Suprapubic skin (tissue), 3 donors: Measurements from ENCODE around the gene SBSN.

Source experiments
- POLR2A ChIP-seq, 2 donors: fragments of 450-650 bp; IDR thresholded peaks; one replicate each; pipeline ENCODE4 v1.6.1; 2017; ENCODE audit warnings: antibody characterized with exemption in 2 of 2, mild to moderate bottlenecking in 2 of 2, moderate library complexity in 2 of 2
- TF ChIP-seq, protein P1 (sequence below), 2 donors: fragments of 200-600 bp in 1 of 2; fragments of 450-650 bp in 1 of 2; sonication (generic) in 1 of 2; IDR thresholded peaks; one replicate each; pipeline ENCODE4 v1.5.1; 2016 to 2019; ENCODE audit warnings: antibody characterized with exemption in 2 of 2, mild to moderate bottlenecking in 1 of 2, moderate library complexity in 1 of 2

DNA sequence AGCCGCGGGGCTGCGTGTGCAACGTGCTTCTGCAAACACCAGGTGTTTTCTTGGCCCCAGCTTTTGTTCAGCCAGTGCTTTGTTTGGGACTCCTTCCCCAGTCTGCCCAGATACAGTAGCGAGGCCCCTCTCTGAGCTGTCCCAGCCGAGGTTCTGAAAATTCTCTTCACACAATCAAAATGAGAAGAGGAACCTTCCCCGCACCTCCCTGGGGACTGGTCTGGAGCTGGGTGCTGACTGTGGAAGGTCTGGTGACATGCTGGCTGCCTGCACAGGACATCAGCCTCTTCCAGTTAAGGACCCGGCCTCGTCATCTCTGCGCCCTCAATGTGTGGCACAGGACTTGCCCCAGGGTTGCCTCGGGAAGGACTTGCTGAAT, 31.2 kb upstream of the SBSN start:
- TF ChIP-seq, protein P1, sequence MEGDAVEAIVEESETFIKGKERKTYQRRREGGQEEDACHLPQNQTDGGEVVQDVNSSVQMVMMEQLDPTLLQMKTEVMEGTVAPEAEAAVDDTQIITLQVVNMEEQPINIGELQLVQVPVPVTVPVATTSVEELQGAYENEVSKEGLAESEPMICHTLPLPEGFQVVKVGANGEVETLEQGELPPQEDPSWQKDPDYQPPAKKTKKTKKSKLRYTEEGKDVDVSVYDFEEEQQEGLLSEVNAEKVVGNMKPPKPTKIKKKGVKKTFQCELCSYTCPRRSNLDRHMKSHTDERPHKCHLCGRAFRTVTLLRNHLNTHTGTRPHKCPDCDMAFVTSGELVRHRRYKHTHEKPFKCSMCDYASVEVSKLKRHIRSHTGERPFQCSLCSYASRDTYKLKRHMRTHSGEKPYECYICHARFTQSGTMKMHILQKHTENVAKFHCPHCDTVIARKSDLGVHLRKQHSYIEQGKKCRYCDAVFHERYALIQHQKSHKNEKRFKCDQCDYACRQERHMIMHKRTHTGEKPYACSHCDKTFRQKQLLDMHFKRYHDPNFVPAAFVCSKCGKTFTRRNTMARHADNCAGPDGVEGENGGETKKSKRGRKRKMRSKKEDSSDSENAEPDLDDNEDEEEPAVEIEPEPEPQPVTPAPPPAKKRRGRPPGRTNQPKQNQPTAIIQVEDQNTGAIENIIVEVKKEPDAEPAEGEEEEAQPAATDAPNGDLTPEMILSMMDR (IDR thresholded peaks at IDR 0.05) = no peak
- no peak for TF ChIP-seq POLR2A (IDR thresholded peaks at IDR 0.05)
